ENCODE data around the gene TLE4.

- no peak for TF ChIP-seq RFX5 (IDR thresholded peaks at IDR 0.05; ENCODE audit: low read length)
- TF ChIP-seq CTCF (IDR thresholded peaks at IDR 0.05), result no peak
These were observed 20.2 kb upstream of the TLE4 start for GRCh38 chr9:79551586-79551985.

Data from SK-N-SH (cell line).